ENCODE measurements around the gene KLHL8. TPM values are rescaled to one million over a fixed set of nuclear protein-coding genes. Genes with fewer than 3 reads are reported as not detected.
"Not testable (repeated sequence)": the region's sequence is repeated elsewhere in the genome, so short reads cannot be mapped to it uniquely, and the experiment has no call there.

The KLHL8 gene
- polyA plus RNA-seq, 3 donors, result 2.9 to 8.8 (median 5.7) TPM

DNA sequence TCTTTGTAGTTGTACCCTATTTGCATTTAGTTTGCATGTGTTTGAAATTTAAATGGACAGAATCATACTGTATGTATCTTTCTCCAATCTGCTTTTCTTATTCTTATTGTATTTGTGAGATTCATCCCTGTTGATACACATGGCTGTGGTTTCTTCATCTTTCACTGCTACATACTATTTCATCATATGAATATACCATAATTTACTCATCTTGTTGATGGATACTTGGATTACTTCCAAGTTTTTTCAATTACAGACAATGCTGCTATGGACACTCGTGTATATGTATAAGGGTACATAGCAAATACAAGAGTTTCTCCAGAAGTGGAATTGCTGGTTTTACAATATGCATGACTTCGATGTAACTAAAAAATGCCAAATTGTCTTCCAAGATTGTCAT lies 11.8 kb upstream of the KLHL8 start:
- WGBS, 3 donors, result 75 to 88% (median 84%) methylated on average over 2 of the region's 2 CpGs
- H3K27ac ChIP-seq (ENCODE audit: low read depth, low read length), result no peak overlapping the region

DNA sequence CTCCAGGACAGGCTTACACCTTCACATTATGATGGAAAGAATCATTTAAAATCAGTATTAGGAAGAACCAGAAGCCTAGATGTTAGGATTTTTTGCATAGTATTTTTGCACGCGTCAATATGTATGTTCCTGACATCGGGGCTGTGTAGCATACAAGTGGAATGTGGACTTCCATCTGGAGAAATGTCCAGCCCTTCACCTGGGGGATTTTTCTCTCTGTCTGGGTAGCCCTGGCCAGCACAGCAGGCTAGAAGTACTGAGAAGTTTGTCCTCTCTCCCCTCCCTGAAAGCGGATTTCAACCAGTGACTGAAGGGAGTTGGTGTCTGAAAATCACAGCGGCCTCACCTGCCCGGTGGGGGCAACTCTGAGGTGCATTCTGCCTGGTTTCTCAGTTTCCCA lies 10.4 kb upstream of the KLHL8 start:
- no peak overlapping the region for H3K27ac ChIP-seq (ENCODE audit: low read depth, low read length)
- WGBS, 3 donors, result 65 to 86% (median 83%) methylated on average over 6 of the region's 6 CpGs

DNA sequence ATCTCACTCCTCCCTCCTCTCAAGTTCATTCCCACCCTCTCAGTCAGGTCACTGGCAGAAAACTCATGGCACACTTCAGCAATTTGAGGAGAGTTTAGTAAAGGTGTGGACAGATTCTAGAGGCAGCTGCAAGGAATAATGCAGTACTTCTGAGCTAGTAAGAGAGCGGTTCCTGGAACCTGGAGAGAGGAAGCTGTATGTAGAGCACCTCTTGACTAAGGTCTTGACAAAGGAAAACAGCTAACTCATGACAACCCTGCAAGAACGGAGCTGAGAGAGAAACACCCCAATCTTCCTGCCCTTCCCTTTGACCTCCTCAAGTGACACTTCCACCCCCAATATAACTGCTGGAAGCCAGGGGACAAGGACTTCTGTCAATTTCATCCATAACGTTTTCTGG lies 9.6 kb upstream of the KLHL8 start:
- H3K27ac ChIP-seq (ENCODE audit: low read depth, low read length), result no peak overlapping the region
- 71 to 76% (median 76%) methylated on average over 3 of the region's 3 CpGs for WGBS, 3 donors

DNA sequence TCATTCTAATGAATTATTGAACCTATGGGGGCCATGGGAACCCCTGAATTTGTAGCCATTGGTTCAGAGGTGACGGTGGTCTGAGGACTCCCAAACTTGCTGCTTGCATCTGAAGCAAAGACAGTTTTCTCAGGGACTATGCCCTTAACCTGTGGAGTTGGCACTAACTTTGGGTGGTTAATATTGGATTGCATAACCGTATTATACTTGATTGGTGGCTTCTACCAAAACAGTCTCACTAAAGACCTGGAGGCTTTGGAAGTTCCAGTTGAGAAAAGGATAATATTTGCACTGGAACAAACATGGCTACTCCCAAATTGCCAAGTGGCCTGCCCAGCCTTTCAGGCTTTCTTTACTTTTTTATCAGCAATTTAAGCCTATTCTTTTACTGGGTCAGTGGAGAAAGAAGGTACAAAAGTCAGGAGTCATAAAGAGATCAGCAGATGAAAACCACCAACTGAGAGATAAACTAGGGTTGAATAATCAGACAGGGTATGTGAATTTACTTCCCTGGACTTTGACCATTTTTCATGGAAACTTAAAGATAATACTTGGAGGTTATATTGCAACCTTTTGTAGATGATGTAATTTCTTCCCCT lies 7.9 kb upstream of the KLHL8 start:
- H3K27ac ChIP-seq (ENCODE audit: low read depth, low read length), result no peak overlapping the region
- WGBS, 3 donors, result 82 to 96% (median 94%) methylated on average over 2 of the region's 2 CpGs

DNA sequence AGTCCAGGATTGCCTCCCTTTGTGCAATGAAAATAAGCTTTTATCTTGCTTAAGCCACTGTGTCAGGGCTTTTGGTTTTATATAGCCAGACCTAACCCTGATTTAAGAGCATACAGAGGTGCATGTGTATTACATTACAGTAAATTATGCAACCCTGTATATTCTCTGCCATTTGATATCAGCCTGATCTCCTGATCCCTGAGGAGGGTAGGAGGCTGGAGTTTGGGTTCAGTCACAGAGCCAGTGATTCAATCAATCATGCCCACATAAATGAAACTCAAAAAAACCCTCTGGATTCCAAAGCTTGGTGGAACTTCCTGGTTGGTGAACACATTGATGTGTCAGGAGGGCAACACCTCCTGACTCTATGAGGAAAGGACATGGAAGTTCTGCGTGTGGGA lies 7.3 kb upstream of the KLHL8 start:
- H3K27ac ChIP-seq (ENCODE audit: low read depth, low read length), result no peak overlapping the region
- WGBS, 3 donors, result 92 to 100% (median 97%) methylated on average over 1 of the region's 1 CpG

DNA sequence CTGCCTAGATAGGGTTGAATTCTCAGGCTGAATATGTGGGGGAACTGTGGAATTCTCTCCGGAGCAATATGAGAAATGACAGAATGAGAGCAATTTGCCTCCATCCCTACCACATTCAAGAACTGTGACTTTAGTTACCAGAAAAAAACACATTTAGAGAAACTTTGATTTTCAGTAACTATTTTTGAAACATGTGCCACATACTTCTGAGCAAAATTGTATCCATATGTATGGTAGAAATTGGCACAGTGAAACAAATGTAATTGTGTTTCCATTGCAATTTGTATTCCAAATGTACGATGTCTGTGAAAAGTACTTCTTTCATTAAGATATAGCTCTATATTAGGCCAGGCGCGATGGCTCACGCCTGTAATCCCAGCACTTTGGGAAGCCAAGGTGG lies 5.5 kb upstream of the KLHL8 start:
- 91 to 94% (median 92%) methylated on average over 5 of the region's 5 CpGs for WGBS, 3 donors
- H3K27ac ChIP-seq (ENCODE audit: low read depth, low read length), result no peak overlapping the region

DNA sequence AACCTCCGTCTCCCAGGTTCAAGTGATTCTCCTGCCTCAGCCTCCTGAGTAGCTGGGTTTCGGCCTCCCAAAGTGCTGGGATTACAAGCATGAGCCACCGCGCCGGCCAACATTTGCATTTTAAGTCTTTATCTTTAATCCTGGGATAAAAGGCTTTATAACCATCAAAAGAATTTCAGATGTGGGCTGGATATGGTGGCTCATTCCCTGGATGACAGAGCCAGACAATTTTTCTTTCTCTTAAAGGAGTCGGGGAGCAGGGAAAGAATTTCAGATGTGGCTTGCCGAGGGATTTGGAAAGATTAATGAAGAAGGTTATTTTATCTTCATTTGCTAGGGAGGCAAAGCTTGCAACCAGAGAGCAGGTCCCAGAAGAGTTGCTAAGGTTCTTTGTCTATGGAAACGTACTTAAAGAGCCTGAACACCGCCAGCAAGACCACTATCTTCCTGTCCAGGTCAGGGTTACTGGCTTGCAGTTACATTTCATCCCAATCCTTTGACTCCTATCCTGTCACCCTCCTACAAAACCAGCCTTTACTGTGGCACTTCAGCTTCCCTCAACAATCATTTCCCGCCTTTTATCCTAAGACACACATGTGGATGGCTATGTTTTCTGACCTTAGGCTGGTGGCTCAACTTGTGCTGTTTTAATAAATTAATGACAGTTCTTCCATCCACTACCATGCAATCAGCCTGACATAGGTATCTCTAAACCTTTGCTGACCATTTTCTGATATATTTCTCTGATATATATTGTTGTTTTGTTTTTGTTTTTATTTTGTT lies 3.9 kb upstream of the KLHL8 start:
- 65 to 73% (median 70%) methylated on average over 10 of the region's 10 CpGs for WGBS, 3 donors

DNA sequence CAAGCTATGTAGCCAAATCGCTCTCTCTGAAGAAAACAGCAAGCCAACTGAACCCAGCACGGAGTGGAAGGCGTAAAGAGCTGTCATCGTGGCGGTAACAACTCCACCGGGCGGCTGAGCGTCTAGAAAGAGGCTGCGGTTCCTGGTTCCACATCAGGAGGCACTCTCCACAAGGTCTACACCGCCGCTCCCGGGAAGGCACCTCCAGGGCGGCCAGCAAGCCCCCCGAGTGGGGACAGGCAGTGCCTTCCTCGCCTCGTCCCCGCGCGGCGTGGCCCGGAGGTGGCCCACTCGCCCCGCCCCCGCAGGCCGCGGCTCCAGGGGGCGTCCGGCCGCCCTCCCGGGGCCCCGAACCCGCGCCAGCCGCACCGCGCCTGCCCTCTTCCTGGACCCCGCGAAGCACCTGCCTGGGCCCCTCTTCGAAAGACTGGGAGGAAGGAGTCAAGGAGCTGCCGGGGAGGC lies 755 bp downstream of the KLHL8 start:
- WGBS, 3 donors, result 0 to 1% (median 0%) methylated on average over 39 to 40 of the region's 40 CpGs
- peak overlapping the region; percentile 78 for H3K27ac ChIP-seq (ENCODE audit: low read depth, low read length)

More for the DNA sequence above, 3.9 kb upstream of the KLHL8 start:
- H3K27ac ChIP-seq (ENCODE audit: low read depth, low read length), result no peak overlapping the region

DNA sequence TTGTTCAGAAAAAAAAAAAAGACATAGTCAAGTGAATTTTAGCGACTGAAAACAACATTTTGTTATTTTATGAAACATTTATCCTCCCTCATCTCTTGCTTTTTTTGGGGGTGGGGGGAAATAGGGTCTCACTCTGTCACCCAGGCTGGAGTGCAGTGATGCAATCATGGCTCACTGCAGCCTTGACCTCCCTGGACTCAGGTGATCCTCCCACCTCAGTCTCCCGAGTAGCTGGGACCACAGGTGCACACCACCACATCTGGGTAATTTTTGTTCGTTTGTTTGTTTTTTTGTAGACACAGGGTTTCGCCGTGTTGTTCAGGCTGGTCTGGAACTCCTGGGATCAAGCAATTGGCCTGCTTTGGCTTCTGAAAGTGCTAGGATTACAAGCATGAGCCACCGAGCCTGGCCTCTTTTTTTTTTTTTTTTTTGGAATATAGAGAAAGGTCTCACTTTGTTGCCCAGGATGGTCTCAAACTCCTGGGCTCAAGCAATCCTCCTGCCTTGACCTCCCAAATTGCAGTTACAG lies 3.1 kb downstream of the KLHL8 start:
- not testable (repeated sequence) for H3K27ac ChIP-seq (ENCODE audit: low read depth, low read length)
- 83 to 93% (median 89%) methylated on average over 6 of the region's 6 CpGs for WGBS, 3 donors

DNA sequence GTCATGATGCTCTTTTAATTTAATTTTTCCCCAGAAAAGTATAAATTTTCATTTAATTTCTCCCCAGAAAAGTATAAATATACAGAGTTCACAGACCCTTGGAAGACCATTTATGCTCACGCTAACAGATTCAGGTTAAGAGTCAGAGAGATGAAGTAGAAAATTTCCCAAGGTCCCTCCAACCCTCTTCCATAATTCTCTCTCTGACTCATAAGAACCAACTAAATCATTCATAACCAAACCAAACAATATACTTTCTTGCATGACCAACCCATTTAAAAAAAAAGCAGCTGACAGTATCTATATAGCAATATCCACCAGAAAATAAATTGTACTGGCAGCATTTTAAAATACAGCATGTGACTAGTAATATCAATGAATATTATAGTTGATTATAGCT lies 3.9 kb downstream of the KLHL8 start:
- 90 to 98% (median 95%) methylated on average over 1 of the region's 1 CpG for WGBS, 3 donors
- no peak overlapping the region for H3K27ac ChIP-seq (ENCODE audit: low read depth, low read length)

DNA sequence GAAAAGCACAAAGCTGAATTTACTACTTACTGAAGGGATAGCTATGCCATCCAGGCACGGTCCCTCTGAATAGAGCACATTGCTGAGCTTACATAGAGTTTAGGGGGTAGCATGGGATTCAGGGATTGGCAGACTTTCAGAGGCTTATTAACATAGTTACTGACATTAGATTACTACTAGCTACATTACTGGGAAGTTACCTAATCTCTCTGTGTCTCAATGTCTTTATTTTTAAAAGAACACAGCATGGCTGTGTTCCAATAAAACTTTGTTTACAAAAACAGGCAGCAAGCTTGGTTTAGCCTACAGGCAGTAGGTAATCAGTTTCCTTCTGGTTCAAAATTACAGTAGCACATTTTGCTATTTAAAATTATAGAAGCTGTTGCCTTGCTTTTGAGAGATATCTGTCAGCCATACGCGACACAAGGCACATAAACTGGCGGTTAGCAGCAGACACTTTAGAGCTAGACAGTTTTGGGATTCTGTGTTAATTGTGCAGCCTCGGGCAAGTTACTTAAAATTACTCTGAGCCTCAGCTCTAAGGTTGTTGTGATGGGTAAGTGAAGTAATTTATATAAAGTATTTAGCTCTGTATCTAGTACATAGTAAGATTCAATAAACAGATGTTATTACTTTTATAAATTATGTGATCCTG lies 6.9 kb downstream of the KLHL8 start:
- H3K27ac ChIP-seq (ENCODE audit: low read depth, low read length), result no peak overlapping the region
- WGBS, 3 donors, result 75 to 88% (median 80%) methylated on average over 5 of the region's 5 CpGs

DNA sequence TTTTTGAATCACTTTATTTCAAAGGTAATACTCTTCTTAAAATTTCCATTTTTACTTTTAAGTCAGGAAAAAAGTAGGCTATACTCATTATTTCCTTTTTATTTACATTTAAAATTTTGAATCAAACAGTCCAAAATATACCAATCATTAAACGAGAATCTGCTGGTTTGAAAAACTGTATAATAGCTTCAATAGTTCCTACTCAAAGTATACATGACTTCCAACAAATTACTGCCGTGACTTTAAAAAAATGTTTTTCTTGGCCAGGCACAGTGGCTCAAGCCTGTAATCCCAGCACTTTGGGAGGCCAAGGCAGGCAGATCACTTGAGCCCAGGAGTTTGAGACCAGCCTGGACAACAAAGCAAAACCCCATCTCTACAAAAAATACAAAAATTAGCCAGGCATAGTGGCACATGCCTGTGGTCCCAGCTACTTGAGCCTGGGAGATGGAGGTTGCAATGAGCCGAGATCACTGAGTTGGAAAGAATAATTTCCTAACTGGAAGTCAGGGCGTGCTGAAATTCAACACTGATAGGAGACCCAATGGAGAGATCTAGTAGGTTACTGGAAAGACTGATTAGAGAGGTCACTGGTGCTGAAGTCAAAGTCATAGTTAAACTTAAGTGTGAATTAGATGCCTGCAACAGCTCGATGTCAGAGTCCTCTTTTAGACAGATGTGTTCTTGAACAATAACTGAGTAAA lies 9.0 kb downstream of the KLHL8 start:
- WGBS, 3 donors, result 77 to 83% (median 80%) methylated on average over 5 of the region's 5 CpGs
- H3K27ac ChIP-seq (ENCODE audit: low read depth, low read length), result no peak overlapping the region

DNA sequence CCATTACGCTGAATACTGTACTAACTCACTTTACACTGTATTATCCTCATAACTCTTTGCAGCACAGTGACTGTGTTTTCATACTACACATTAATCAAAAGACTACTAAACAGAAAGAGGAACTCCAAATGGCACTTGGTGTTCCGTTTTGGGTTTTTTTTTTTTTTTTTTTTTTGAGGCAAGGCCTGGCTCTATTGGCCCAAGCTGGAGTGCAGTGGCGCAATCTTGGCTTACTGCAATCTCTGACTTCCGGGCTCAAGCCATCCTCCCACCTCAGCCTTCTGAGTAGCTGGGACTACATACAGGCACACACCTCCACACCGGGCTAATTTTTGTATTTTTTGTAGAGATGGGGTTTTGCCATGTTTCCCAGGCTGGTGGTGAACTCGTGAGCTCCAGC lies 10.7 kb downstream of the KLHL8 start:
- no peak overlapping the region for H3K27ac ChIP-seq (ENCODE audit: low read depth, low read length)
- WGBS, 3 donors, result 37 to 73% (median 53%) methylated on average over 6 of the region's 6 CpGs

DNA sequence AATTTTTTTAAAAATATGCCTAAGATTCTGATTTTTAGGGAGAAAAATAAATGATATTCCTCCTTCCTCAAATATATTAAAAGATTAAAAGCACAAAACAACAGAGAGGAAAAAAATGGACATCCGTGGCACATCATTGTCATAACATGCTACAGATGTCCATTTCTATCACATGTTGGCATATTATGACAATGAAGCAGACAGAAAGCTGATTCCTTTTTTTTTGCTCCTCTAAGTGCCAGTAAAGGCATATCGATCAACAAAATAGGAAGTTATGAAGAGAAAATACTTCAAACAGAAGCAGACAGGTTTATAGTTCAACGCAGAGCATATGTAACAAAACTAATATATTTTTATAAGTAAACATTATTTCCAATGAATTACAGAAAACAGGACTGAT lies 11.2 kb downstream of the KLHL8 start:
- WGBS, 3 donors, result 55 to 84% (median 55%) methylated on average over 3 of the region's 3 CpGs
- H3K27ac ChIP-seq (ENCODE audit: low read depth, low read length), result no peak overlapping the region

DNA sequence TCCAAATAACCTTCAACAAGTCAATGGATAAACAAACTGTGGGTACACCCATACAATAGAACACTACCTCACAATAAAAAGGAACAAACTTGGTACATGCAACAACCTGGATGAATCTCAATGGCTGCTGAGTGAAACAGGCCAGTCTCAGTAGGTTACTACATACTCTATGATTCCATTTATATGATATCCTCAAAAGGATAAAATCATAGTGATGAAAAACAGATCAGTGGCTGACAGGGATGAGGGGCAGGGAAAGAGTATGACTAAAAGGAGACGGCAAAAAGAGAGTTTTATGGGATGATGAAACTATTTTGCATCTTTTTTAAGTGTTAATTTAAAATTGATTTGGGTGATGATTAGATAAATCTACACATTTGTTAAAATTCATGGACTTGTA lies 15.9 kb downstream of the KLHL8 start:
- no peak overlapping the region for H3K27ac ChIP-seq (ENCODE audit: low read depth, low read length)
- WGBS, 3 donors, result 81 to 85% (median 83%) methylated on average over 1 of the region's 1 CpG

DNA sequence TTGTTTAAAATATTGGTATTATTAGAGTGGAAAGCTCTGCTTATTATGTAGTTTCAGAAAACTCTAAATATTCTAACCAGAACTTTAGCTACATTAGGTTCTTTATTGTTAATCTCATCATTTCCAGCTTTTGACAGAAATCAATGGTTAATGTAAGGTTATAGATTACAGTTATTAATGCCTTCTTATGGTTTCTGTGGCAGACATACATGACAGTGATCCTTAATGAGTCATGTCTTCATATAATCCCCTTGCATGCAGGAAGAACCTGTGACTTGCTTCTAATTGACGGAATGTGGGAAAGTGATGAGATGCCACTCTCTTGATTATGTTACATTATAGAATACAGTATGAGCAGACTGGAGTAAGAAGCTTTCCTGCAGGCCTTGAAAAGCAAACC lies 23.5 kb downstream of the KLHL8 start:
- WGBS, 3 donors, result 93 to 100% (median 97%) methylated on average over 1 of the region's 1 CpG
- H3K27ac ChIP-seq (ENCODE audit: low read depth, low read length), result no peak overlapping the region

DNA sequence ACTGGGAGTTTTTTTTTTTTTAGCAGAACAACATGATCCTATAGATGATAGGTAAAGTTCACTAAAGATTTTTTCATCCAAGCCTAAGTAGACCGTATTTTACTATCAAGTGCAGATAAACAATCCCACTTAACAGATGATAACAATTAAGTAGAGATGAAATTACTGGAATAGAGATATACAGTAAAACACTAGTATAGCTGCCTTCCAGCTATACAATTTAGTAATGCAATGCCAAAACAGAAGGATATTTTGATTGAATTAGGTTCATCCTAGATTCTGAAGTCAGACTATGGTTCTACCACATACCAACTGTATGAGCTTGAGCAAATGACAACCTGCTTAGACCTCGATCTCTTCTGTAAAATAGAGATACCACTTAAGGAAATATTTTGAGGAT lies 24.3 kb downstream of the KLHL8 start:
- H3K27ac ChIP-seq (ENCODE audit: low read depth, low read length), result no peak overlapping the region
- 77 to 98% (median 95%) methylated on average over 2 of the region's 2 CpGs for WGBS, 3 donors

DNA sequence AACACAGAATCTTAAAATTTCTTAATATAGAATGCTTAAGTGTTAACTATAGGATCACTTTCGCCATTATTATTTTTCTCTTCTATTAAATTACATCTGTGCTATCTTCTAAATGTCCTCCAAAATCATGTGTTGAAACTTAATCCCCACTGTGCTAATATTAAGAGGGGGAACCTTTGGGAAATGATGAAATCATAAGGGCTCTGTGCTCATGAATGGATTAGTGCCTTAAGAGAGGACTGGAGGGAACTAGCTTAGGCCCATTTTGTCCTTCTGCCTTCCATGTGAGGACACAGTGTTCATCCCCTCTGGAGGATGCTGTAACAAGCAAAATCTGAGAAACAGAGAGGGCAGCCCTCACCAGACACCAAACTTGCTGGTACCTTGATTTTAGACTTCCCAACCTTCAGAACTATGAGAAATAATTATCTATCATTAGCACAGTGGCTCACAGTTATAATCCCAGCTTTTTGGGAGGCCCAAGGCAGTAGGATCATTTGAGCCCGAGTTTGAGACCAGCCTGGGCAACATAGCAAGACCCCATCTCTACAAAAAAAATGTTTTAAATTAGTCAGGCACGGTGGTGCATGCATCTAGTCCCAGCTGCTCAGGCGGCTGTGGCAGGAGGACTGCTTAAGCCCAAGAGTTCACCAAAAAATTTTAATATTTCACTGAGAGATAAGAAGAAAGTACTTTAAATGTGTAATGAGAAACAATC lies 26.3 kb downstream of the KLHL8 start:
- H3K27ac ChIP-seq (ENCODE audit: low read depth, low read length), result no peak overlapping the region
- WGBS, 3 donors, result 94 to 96% (median 95%) methylated on average over 4 of the region's 4 CpGs
